Stimulated activated CD4-positive, alpha-beta T cell treated with anti-CD3 and anti-CD28 coated beads, Interleukin-1b, Interleukin-23, amount 100 ng/mL, for 48 hours (primary cell): ENCODE measurements around the gene RAB3D.

ENCODE experiments used
- DNase-seq: peaks from one replicate; pipeline ENCODE4 v3.0.0-alpha.2; 2020

Gene RAB3D

DNA sequence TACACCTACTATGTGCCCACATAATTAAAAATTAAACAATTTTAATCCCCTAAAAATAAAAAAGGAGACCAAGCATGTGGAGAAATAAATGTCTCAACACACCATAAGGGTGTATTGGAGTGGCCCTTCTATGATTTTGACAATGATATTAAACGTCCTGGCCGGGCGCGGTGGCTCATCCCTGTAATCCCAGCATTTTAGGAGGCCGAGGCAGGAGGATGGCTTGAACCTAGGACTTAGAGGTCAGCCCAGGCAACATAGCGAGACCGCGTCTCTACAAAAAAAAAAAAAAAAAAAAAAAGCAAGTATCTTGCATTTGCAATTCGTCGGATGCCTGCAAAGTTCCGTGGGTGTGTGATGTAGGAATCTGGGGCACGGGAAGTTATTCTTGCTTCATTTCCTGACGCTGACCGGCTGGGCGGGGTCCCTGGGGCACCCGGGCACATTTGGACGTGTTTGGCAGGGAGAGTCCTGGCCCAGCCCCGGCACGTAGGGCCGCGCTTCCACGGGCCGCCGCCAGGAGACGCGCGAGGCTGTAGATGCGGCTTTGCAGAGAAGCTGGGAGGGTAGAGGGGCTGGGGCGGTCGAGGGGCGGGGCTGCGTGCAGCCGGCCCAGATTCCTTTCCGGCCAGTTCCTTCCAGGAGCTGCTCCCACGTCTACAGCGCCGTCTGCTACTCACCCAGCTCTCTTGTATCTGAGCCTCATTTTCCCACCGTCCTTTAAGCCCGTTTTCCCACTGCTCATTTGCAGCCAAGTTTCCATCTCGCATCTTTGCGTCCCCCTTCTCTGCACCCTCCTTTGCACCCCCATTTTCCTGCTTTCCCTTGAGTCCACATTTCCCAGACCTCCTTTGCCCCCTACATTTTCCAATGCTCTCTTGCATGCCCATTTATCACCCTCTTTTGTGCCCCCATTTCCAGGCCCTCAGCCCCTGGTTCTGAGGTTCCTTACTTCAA lies 45.7 kb downstream of the RAB3D start:
- DNase-seq, result peak; percentile 82

DNA sequence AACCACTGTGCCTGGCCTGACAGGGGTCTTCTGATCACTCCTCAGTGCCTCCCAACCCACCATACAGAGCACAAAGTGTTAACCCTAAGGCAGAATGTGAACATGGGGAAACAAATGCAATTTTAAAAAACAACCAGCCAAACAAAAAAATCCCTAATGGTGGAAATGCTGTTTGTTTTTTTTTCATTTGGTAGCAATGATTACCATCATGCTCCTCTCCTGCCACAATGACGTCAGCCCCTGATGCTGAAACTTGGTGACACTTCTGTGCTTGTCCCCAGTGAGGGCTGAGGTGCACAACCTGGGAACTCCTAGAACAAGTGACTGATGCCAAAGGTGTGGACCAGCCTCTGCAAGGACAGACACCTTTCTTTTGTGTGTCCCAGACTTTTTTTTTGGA lies 47.5 kb downstream of the RAB3D start:
- no peak for DNase-seq

DNA sequence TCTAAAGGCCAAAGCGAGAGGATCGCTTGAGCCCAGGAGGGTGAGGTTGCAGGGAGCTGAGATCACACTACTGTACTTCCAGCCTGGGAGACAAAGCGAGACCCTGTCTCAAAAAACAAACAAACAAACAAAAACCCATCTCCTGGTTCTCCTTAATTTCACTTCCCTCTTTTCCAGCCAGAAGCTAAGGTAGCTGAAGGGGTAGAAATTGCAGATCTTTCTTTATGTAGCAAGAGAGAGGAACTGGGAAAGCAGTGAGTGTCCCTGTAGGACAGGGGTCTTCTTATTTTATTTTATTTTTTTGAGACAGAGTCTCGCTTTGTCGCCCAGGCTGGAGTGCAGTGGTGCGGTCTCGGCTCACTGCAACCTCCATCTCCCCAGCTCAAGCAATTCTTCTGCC lies 48.0 kb downstream of the RAB3D start:
- DNase-seq, result no peak

DNA sequence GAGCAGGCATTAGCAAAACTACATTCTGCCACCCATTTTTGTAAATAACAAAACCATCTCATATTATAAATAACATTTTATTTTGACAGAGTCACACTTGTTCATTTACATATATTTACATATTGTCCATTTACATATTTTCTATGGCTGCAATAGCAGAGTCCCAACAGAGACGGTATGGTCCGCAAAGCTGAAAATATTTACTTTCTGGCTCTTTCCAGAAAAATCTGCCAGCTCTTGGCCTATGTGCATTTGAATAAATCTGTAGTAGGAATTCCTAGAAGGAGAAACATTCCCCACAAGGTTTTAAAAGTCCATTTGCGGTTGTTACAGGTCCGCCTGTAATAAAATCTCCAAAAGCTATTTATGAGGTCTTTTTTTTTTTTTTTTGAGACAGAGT lies 49.2 kb downstream of the RAB3D start:
- no peak for DNase-seq

DNA sequence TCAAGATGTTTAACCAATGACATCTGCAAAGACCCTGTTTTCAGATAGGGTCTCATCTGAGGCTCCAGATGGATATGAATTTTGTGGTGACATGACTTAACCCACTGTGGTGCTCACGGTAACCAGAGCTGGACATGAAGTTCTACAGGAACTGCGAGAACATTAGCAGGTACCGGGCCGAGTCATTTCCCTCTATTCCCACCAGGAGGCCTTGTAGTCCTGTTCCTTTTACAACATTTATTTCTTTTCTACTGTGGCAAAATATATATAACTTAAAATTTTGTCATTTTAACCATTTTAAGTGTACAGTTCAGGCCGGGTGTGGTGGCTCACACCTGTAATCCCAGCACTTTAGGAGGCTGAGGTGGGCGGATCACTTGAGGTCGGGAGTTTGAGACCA lies 51.1 kb downstream of the RAB3D start:
- DNase-seq, result no peak

DNA sequence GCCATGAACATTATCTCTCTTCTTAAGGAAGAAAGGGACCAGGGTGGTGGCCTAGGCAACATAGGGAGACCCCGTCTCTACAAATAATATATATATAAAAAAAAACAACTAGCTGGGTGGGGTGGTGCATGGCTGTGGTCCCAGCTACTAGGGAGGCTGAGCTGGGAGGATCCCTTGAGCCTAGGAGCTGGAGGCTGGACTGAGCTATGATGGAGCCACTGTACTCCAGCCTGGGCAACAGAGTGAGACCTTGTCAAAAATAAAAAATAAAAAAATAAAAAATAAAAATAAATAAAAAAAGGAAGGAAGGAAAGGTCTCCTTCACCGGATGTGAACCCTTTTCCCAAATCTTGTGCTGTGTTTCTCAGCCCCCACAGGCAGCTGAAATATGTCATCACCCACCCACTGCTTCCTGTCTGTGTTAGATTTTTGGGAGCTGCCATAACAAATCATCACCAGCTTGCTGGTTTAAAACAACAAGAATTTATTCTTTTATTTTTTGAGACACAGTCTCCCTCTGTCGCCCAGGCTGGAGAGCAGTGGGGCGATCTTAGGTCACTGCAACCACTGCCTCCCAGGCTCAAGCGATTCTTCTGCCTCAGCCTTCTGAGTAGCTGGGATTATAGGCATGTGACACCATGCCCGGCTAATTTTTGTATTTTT lies 53.0 kb downstream of the RAB3D start:
- DNase-seq, result no peak

DNA sequence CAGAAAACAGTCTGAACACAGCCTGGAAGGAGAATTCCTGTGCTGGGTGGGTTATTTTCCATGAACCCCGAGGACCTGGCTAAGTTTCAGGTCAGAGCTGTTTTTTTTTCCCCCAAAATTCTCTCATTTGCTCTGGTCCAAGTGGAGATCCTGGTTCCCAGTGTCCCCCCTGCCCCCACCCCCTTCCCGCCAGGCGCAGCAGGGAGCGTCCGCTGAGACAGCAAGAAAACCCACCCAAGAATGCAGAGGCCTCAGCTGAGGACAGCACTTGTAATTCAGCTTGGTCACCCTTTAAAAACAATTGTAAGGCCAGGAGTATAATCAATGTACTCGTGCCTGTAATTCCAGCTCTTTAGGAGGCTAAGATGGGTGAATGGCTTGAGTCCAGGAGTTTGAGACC lies 54.9 kb downstream of the RAB3D start:
- no peak for DNase-seq

DNA sequence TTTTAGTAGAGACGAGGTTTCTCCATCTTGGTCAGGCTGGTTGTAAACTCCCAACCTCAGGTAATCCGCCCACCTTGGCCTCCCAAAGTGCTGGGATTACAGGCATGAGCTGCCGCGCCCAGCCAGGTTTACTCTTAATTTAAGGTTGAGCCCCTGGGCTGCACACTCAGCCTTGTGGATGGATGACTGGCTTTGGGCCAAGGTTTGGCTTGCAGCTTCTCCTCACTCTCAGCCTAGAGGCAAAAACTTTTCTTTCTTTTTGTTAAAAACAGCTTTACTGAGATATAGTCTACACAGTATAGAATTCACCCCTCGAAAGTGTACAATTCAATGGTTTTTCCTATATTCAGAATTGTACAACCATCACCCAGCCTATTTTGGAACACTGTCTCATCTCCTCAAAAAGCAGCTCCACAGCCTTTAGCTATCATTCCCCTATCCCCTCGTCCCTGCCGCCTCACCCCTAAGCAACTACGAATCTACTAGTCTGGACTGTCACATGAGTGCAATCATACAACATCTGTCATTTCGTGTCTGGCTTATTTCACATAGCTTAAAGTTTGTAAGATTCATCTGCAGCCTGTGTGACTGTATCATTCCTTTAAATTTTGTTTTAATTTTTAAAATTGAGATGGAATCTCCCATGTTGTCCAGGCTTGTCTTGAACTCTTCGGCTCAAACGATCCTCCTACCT lies 58.0 kb downstream of the RAB3D start:
- DNase-seq, result no peak

DNA sequence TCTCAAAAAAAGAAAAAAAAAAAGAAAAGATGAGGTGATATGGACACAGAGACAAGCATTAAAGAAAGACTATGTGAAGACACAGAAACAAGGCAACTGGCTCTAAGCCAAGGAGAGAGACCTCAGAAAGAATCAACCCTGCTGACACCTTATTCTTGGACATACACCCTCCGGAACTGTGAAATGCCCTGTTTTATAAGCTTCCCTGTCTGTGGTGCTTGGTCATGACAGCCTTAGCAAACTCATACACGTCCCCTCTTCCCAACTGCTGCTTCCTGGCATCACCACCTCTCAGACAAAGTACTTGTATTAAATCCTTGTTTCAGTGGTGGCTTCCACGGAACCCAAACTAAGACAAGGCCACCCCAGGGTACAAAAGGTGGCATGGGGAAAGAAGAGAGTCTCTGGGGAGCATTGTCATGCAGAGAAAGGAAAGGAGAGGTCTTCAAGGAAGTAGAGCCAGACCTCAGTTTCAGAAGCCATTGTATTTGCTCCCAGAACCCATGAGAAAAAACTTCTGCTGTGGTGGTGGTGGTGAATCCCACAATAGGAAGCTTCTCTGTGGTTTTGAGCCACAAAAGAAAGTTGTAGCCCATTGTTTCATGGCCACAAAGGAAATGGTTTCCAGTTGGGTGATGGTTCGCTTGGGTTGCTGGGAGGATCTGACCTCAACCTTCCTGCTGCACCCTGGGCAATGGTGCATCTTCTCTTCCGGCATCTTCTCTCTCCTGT lies 59.8 kb downstream of the RAB3D start:
- DNase-seq, result no peak

DNA sequence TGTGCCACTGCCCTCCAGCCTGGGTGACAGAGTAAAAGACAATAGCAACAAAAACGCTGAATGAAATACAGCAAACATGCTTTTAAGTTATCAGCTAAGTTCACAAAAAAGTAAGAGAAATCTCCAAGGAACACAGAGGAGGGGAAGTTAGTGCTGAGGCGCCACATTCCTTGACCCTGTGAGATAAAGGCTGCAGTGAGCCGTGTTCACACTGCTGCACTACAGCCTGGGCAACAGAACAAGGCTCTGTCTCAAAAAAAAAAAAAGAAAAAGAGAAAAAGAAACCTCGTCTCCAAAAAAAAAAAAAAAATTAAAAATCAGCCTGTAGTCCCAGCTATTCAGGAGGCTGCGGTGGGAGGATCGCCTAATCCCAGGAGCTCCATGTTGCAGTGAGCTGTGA lies 60.8 kb downstream of the RAB3D start:
- DNase-seq, result no peak

DNA sequence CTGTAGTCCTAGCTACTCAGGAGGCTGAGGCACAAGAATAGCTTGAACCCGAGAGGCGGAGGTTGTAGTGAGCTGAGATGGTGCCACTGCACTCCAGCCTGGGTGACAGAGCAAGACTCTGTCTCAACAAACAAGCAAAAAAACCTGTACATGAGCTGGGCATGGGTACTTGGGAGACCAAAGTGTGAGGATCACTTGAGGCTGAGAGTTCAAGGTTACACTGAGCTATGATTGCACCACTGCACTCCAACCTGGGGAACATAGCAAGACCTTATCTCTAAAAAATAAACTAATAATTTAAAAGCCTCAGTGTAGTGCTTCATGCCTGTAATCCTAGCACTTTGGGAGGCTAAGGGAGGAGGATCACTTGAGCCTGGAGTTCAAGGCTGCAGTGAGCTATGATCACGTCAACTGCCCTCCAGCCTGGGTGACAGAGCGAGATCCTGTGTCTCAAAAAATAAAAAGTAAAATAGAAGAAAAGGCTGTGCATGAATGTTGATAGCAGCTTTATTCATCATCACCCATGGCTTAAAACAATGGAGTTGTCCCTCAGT lies 64.8 kb downstream of the RAB3D start:
- DNase-seq, result no peak

DNA sequence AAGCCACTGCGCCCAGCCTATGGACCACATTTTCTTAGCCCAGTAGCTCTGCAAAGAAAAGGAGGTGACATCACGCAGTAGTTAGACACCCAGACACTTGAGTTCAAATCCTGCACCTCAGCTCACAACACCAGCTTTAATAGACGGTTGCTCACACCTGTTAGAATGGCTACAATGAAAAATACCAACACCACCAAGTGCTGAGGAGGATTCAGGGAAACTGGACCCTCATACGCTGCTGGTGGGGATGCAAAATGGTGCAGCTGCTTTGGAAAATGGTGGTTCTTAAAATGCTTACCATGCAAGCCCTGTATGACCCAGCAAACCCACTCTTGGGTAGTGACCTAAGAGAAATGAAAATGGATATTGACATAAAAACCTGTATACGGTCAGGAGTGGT lies 65.5 kb downstream of the RAB3D start:
- no peak for DNase-seq

DNA sequence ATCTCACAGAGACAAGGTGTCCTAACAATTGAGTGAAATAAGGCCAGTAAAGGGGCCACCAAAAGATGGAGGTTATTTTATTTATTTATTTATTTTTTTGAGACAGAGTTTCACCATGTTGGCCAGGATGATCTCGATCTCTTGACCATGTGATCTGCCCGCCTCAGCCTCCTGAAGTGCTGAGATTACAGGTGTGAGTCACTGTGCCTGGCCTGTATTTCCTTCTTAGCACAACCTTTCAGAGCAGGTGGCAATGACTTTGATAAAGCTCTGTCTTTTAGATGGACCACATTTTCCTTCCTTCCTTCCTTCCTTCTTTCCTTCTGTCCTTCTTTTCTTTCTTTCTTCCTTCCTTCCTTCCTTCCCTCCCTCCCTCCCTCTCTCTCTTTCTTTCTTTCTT lies 66.2 kb downstream of the RAB3D start:
- no peak for DNase-seq
